ENCODE results near the gene ALPK3. TPM values are rescaled to one million over a fixed set of nuclear protein-coding genes. Genes with fewer than 3 reads are reported as not detected.

Gene ALPK3
- total RNA-seq, 1 experiment from 2014 or later = 0.07 TPM

DNA sequence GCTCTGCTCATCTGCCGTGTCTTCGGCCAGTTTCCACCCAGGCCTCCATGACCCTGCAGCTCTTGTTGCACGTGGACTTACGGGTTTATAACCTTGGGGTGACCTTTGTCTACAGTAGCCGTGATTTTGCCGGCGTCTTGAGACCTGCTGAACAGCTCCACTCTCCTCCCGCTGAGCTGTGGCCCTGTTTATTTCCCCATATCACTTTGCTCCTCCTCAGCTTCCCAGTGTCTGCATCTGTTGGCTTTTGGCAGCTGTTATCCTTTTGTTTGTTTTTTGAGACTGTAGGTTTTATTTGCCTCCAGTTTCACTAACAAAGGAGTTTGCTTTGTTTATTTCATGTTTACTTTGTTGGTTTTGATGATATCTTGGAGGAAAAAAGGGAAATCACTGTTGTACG is 38.0 kb downstream of the ALPK3 start:
- no peak overlapping the region for H3K4me3 Mint-ChIP-seq (ENCODE audit: unreplicated experiment)
- intact Hi-C loops (cut with micrococcal nuclease) = no loop called here
- H3K27me3 Mint-ChIP-seq (ENCODE audit: insufficient read depth, unreplicated experiment) = no peaks in the 10 kb centered on the region
- ChIA-PET CTCF (interaction anchor here (1.3 kb wide), 1 partner anchor 9 kb away, joined by 3 read pairs; no protein-coding TSS in a partner anchor), POLR2A (interaction anchor here (0.7 kb wide), 1 partner anchor 128 kb away, joined by 3 read pairs; no protein-coding TSS in a partner anchor)
- TF ChIP-seq, protein P1, sequence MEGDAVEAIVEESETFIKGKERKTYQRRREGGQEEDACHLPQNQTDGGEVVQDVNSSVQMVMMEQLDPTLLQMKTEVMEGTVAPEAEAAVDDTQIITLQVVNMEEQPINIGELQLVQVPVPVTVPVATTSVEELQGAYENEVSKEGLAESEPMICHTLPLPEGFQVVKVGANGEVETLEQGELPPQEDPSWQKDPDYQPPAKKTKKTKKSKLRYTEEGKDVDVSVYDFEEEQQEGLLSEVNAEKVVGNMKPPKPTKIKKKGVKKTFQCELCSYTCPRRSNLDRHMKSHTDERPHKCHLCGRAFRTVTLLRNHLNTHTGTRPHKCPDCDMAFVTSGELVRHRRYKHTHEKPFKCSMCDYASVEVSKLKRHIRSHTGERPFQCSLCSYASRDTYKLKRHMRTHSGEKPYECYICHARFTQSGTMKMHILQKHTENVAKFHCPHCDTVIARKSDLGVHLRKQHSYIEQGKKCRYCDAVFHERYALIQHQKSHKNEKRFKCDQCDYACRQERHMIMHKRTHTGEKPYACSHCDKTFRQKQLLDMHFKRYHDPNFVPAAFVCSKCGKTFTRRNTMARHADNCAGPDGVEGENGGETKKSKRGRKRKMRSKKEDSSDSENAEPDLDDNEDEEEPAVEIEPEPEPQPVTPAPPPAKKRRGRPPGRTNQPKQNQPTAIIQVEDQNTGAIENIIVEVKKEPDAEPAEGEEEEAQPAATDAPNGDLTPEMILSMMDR (IDR thresholded peaks at IDR 0.05; ENCODE audit: unreplicated experiment) = no peak
- H3K36me3 Mint-ChIP-seq (ENCODE audit: insufficient read depth, unreplicated experiment) = no peaks in the 10 kb centered on the region
- H3K27ac Mint-ChIP-seq (ENCODE audit: low read depth, unreplicated experiment) = no peak overlapping the region
- DNase-seq (ENCODE audit: unreplicated experiment) = no peak
- no peaks in the 10 kb centered on the region for H3K4me1 Mint-ChIP-seq (ENCODE audit: insufficient read depth, unreplicated experiment)
- no peaks in the 10 kb centered on the region for H3K9me3 Mint-ChIP-seq (ENCODE audit: unreplicated experiment)
- no TSS peak for BruUV-seq (replicated peaks)

DNA sequence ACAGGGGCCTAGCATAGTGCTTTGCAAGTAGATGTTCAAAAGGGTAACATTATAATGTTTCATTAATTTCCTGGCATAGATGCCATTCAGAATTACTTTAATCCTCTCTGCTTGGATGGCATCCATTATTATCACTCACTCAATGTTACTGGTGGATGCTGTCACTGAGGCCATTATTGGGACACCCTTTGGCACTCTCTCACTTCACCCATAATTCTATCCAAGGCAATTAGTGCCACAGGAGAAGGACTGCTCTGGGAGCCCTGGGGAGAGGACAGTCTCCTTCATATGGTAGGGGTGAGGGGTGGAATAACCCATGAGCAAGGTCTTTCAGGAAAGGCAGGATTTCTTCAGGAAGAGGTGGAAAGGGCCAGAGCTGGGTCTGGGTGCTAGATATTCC is 38.6 kb downstream of the ALPK3 start:
- H3K27me3 Mint-ChIP-seq (ENCODE audit: insufficient read depth, unreplicated experiment) = no peaks in the 10 kb centered on the region
- TF ChIP-seq, protein P1 (IDR thresholded peaks at IDR 0.05; ENCODE audit: unreplicated experiment) = no peak
- H3K36me3 Mint-ChIP-seq (ENCODE audit: insufficient read depth, unreplicated experiment) = no peaks in the 10 kb centered on the region
- POLR2A ChIA-PET = interaction anchor here (0.9 kb wide), 1 partner anchor 9 kb away, joined by 3 read pairs; no protein-coding TSS in a partner anchor
- H3K9me3 Mint-ChIP-seq (ENCODE audit: unreplicated experiment) = no peaks in the 10 kb centered on the region
- no peak overlapping the region for H3K4me3 Mint-ChIP-seq (ENCODE audit: unreplicated experiment)
- no peak for DNase-seq (ENCODE audit: unreplicated experiment)
- BruUV-seq (replicated peaks) = no TSS peak
- CTCF ChIA-PET = interaction anchor here (1.5 kb wide), 1 partner anchor 80 kb away, joined by 6 read pairs; no protein-coding TSS in a partner anchor
- intact Hi-C loops (cut with micrococcal nuclease) = no loop called here
- no peak overlapping the region for H3K27ac Mint-ChIP-seq (ENCODE audit: low read depth, unreplicated experiment)
- no peaks in the 10 kb centered on the region for H3K4me1 Mint-ChIP-seq (ENCODE audit: insufficient read depth, unreplicated experiment)

DNA sequence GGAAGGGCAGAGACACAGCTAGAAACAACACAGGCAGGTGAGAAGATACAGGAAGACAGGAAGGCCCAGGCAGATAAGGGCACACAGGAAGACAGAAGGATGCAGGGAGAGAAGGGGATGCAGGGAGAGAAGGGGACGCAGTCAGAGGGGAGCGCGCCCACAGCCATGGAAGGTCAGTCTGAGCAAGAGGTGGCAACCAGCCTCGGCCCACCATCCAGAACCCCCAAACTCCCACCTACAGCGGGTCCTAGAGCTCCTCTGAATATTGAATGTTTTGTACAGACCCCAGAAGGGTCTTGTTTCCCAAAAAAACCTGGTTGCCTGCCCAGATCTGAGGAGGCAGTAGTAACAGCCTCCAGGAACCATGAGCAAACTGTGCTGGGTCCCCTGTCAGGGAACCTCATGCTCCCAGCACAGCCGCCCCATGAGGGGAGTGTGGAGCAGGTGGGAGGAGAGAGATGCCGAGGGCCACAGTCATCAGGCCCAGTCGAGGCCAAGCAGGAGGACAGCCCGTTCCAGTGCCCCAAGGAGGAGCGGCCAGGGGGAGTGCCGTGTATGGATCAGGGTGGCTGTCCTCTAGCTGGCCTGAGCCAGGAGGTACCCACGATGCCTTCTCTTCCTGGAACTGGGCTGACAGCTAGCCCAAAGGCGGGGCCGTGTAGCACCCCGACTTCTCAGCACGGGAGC is 39.7 kb downstream of the ALPK3 start:
- no peaks in the 10 kb centered on the region for H3K36me3 Mint-ChIP-seq (ENCODE audit: insufficient read depth, unreplicated experiment)
- no TSS peak for BruUV-seq (replicated peaks)
- H3K9me3 Mint-ChIP-seq (ENCODE audit: unreplicated experiment) = no peaks in the 10 kb centered on the region
- H3K27ac Mint-ChIP-seq (ENCODE audit: low read depth, unreplicated experiment) = no peak overlapping the region
- CTCF ChIA-PET = interaction anchor here (1.5 kb wide), 1 partner anchor 78 kb away, joined by 6 read pairs; no protein-coding TSS in a partner anchor
- H3K4me1 Mint-ChIP-seq (ENCODE audit: insufficient read depth, unreplicated experiment) = no peaks in the 10 kb centered on the region
- no peak for DNase-seq (ENCODE audit: unreplicated experiment)
- no peaks in the 10 kb centered on the region for H3K27me3 Mint-ChIP-seq (ENCODE audit: insufficient read depth, unreplicated experiment)
- intact Hi-C loops (cut with micrococcal nuclease) = no loop called here
- H3K4me3 Mint-ChIP-seq (ENCODE audit: unreplicated experiment) = no peak overlapping the region
- TF ChIP-seq, protein P1 (IDR thresholded peaks at IDR 0.05; ENCODE audit: unreplicated experiment) = no peak
- POLR2A ChIA-PET = interaction anchor here (0.9 kb wide), 1 partner anchor 8 kb away, joined by 3 read pairs; no protein-coding TSS in a partner anchor

DNA sequence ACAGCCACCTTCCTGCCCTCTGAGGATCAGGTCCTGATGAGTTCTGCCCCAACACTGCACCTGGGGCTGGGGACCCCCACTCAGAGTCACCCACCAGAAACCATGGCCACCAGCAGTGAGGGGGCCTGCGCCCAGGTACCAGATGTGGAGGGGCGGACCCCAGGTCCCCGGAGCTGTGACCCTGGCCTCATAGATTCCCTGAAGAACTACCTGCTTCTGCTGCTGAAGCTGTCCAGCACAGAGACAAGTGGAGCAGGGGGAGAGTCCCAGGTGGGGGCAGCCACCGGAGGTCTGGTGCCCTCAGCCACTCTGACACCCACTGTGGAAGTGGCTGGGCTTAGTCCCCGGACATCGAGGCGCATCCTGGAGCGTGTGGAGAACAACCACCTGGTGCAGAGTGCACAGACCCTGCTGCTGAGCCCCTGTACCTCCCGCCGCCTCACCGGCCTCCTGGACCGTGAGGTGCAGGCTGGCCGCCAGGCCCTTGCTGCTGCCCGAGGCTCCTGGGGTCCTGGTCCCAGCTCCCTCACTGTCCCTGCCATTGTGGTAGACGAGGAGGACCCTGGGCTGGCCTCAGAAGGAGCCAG is 40.4 kb downstream of the ALPK3 start:
- no peaks in the 10 kb centered on the region for H3K4me1 Mint-ChIP-seq (ENCODE audit: insufficient read depth, unreplicated experiment)
- CTCF ChIA-PET = interaction anchor here (0.7 to 1.5 kb wide), 2 partner anchors 76 to 78 kb away, joined by 3 to 6 read pairs; no protein-coding TSS in a partner anchor
- intact Hi-C loops (cut with micrococcal nuclease) = no loop called here
- DNase-seq (ENCODE audit: unreplicated experiment) = no peak
- H3K9me3 Mint-ChIP-seq (ENCODE audit: unreplicated experiment) = no peaks in the 10 kb centered on the region
- H3K4me3 Mint-ChIP-seq (ENCODE audit: unreplicated experiment) = no peak overlapping the region
- TF ChIP-seq, protein P1 (IDR thresholded peaks at IDR 0.05; ENCODE audit: unreplicated experiment) = no peak
- H3K27me3 Mint-ChIP-seq (ENCODE audit: insufficient read depth, unreplicated experiment) = no peaks in the 10 kb centered on the region
- POLR2A ChIA-PET = no interaction called here
- no peaks in the 10 kb centered on the region for H3K36me3 Mint-ChIP-seq (ENCODE audit: insufficient read depth, unreplicated experiment)
- no TSS peak for BruUV-seq (replicated peaks)
- H3K27ac Mint-ChIP-seq (ENCODE audit: low read depth, unreplicated experiment) = no peak overlapping the region
